Measurements from ENCODE around the gene GGTLC2. TPM values are rescaled to one million over a fixed set of nuclear protein-coding genes. Genes with fewer than 3 reads are reported as not detected.

Gene GGTLC2
- total RNA-seq, 1 experiment from 2014 or later: not detected

GRCh38 chr22:22682196-22682595, 37.8 kb downstream of the GGTLC2 start:
- no peak for DNase-seq (ENCODE audit: low read depth, low spot score)
- H3K4me3 ChIP-seq (ENCODE audit: low read depth in 2 of 2, low read length in 2 of 2): no peak overlapping the region
- BruUV-seq (replicated peaks): no TSS peak
- no peak overlapping the region for H3K27ac ChIP-seq (ENCODE audit: low read length)
- in situ Hi-C loops (cut with HindIII; ENCODE audit: low pct_unique_long_range_greater_than_20kb, low sequenced_read_pairs) (no loop called here), intact Hi-C loops (cut with micrococcal nuclease; ENCODE audit: unreplicated experiment) (no loop called here)
- no peaks in the 10 kb centered on the region for H3K4me1 ChIP-seq (ENCODE audit: control insufficient read depth, insufficient read depth, low read length)
- H3K27me3 ChIP-seq (ENCODE audit: control insufficient read depth, insufficient read depth, low read length): no peaks in the 10 kb centered on the region
- ChIA-PET POLR2A (no interaction called here), CTCF (no interaction called here)
- no peak for ATAC-seq
- H3K9me3 ChIP-seq (ENCODE audit: control insufficient read depth, insufficient read depth, low read depth, low read length): no peaks in the 10 kb centered on the region
- H3K36me3 ChIP-seq (ENCODE audit: control insufficient read depth, insufficient read depth, low read length): no peaks in the 10 kb centered on the region
- TF ChIP-seq CTCF (IDR thresholded peaks at IDR 0.05): no peak

- ATAC-seq (no peak), DNase-seq (ENCODE audit: low read depth, low spot score) (no peak)
- TF ChIP-seq POLR2AphosphoS5 (IDR thresholded peaks at IDR 0.05; ENCODE audit: low read depth, low read length) (no peak), CTCF (IDR thresholded peaks at IDR 0.05) (no peak), TCF7L2 (IDR thresholded peaks at IDR 0.05; ENCODE audit: low read depth, low read length) (no peak), SIN3A (IDR thresholded peaks at IDR 0.05; ENCODE audit: borderline replicate concordance, insufficient read depth, low read depth, low read length) (no peak)
- TF ChIP-seq, protein P1, sequence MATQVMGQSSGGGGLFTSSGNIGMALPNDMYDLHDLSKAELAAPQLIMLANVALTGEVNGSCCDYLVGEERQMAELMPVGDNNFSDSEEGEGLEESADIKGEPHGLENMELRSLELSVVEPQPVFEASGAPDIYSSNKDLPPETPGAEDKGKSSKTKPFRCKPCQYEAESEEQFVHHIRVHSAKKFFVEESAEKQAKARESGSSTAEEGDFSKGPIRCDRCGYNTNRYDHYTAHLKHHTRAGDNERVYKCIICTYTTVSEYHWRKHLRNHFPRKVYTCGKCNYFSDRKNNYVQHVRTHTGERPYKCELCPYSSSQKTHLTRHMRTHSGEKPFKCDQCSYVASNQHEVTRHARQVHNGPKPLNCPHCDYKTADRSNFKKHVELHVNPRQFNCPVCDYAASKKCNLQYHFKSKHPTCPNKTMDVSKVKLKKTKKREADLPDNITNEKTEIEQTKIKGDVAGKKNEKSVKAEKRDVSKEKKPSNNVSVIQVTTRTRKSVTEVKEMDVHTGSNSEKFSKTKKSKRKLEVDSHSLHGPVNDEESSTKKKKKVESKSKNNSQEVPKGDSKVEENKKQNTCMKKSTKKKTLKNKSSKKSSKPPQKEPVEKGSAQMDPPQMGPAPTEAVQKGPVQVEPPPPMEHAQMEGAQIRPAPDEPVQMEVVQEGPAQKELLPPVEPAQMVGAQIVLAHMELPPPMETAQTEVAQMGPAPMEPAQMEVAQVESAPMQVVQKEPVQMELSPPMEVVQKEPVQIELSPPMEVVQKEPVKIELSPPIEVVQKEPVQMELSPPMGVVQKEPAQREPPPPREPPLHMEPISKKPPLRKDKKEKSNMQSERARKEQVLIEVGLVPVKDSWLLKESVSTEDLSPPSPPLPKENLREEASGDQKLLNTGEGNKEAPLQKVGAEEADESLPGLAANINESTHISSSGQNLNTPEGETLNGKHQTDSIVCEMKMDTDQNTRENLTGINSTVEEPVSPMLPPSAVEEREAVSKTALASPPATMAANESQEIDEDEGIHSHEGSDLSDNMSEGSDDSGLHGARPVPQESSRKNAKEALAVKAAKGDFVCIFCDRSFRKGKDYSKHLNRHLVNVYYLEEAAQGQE (IDR thresholded peaks at IDR 0.05; ENCODE audit: insufficient read depth in 1 of 2, low read depth in 2 of 2, low read length in 1 of 2): no peak
- intact Hi-C loops (cut with micrococcal nuclease; ENCODE audit: unreplicated experiment) (no loop called here), in situ Hi-C loops (cut with HindIII; ENCODE audit: low pct_unique_long_range_greater_than_20kb, low sequenced_read_pairs) (no loop called here)
- Histone ChIP-seq H3K36me3 (ENCODE audit: control insufficient read depth, insufficient read depth, low read length) (no peaks in the 10 kb centered on the region), H3K9me3 (ENCODE audit: control insufficient read depth, insufficient read depth, low read depth, low read length) (no peaks in the 10 kb centered on the region), H3K27me3 (ENCODE audit: control insufficient read depth, insufficient read depth, low read length) (no peaks in the 10 kb centered on the region), H3K4me1 (ENCODE audit: control insufficient read depth, insufficient read depth, low read length) (no peaks in the 10 kb centered on the region), H3K4me3 (ENCODE audit: low read depth in 2 of 2, low read length in 2 of 2) (no peak overlapping the region), H3K27ac (ENCODE audit: low read length) (no peak overlapping the region)
- ChIA-PET POLR2A (no interaction called here), CTCF (no interaction called here)
- no TSS peak for BruUV-seq (replicated peaks)
These were observed 38.6 kb downstream of the GGTLC2 start for GRCh38 chr22:22682807-22683667.

Data from Panc1 (cell line).